Bone marrow (tissue), 2 donors: ENCODE data around the gene SIGLEC8.

Experiments
- DNase-seq, 2 donors: peaks; one replicate each; lab custom pipeline; 2025; lab: John Stamatoyannopoulos, UW

The SIGLEC8 gene

GRCh38 chr19:51402117-51402516 lies 56.1 kb downstream of the SIGLEC8 start:
- DNase-seq, result no peak
